A204.1 (cell line): ENCODE data around the gene CISH.

Experiments used
- FAIRE-seq: peaks from 2 replicates; lab custom pipeline; 2012; peaks lifted over from hg19 to GRCh38; lab: Jason Lieb, UNC

Gene CISH

GRCh38 chr3:50612234-50612882 lies 784 bp upstream of the CISH start:
- FAIRE-seq = no peak

- FAIRE-seq = no peak
Measured at GRCh38 chr3:50610992-50611463, 546 bp downstream of the CISH start.

DNA sequence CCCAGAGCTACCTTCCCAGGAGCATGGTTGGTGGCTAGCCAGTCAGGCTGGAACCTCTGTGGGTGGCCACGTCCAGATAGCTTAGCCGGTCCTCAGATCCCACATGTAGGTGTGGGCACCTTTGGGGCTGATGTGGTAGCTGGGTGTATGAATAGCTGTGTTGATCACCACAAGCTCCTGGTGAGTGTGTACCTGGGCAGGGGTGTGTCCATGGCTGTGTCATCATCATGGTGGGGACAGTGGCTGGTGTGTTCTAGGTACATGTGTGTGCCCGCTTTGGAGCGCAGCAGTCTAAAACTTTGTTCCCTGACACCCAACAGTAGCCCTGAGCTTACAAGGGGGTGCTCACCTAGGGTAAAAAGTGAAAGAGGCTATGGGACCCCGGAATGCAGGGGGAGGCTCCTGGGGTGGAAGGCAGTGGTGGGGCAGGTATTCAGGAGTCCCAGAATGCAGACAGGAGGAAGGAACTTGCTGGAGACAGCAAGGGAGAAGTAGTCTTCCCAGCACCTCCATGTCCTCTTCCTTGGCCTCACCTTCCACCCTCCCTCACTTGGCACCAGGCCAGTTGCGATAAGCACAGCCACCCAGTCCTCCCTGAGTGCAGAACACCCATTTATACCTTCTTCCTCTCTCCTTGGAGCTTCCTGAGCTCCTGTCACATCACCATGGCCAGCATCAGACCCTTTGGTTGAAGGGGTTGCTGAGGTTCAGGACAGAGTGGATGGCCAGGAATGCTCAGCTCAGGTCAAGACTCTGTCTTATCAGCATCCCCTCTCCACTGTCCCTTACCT lies 1.2 kb downstream of the CISH start:
- FAIRE-seq = no peak

DNA sequence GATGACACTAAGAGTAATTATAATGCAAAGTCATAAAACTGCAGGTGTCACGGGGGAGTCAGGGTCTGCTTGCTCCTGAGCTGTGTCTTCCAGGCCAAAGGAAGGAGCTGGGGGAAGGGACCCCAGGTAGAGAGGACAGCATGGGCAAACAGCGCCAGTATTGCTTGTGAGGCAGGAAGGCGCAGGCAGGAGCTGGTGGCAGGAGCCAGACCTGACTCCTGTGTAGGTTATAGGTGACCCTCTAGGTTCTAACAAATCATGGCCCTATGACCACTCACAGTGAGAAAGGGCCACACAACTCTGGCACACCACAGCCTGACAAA lies 1.9 kb downstream of the CISH start:
- FAIRE-seq = no peak

- FAIRE-seq = no peak
Measured at GRCh38 chr3:50609071-50609762, 2.4 kb downstream of the CISH start.

- no peak for FAIRE-seq
Measured at GRCh38 chr3:50608278-50608677, 3.3 kb downstream of the CISH start.

DNA sequence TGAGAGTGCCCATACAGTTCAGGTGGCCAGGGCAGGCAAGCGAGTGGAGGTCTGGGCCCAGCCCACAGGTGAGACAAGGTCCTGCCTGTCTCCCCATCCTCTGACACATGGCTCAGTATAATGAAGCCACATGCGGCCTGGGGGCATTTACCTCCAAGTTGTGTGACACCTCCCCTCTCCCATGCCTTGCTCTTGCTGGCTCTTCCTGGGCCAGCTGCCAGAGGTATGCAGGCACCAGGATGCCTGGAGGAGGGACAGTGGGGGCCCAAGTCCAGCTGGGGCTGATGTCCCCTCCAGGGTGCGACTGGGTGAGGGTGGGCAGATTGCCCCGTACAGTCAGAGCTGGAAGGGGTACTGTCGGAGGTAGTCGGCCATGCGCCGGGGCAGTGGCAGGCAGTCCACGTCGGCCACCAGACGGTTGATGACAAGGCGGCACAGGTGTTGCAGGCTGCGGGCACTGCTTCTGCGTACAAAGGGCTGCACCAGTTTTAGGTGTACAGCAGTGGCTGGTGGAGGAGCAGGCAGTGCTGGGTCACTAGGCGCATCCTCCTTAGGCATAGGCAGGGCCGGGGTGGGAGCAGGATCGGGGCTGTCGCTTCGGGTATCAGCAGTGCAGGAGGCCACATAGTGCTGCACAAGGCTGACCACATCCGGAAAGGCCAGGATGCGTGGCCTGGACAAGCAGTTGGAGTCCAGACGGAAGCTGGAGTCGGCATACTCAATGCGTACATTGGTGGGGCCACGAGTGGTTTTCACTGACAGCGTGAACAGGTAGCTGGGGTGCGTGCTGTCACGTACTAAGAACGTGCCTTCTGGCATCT lies 4.1 kb downstream of the CISH start:
- no peak for FAIRE-seq

- no peak for FAIRE-seq
Measured at GRCh38 chr3:50606596-50606995, 5.0 kb downstream of the CISH start.

- no peak for FAIRE-seq
Measured at GRCh38 chr3:50605901-50606326, 5.7 kb downstream of the CISH start.

- FAIRE-seq = no peak
Measured at GRCh38 chr3:50604628-50605588, 6.7 kb downstream of the CISH start.

DNA sequence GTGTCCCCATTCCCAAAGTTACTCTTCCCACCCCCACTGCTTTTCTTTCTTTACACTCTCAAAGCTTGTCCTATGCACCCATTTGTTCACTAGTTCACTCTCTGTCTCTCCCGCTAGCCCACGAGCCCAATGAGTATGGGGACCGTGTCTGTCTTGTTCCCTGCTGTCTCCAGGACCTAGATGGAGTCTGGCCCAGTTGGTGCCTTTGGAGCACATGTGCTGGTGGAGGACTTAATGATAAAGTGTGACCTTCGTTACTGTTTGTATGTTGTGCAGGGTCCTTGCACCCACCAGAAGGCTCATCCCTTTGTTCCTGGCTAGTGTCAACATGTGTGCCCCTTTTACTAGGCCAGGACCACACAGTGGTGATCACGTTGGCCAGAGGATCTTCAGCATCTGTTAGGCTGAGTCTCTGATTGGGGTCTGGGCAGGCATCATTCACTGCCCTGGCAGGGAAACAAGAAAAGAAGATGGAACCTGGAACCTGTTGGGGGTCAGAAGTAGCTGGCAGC lies 7.4 kb downstream of the CISH start:
- no peak for FAIRE-seq

DNA sequence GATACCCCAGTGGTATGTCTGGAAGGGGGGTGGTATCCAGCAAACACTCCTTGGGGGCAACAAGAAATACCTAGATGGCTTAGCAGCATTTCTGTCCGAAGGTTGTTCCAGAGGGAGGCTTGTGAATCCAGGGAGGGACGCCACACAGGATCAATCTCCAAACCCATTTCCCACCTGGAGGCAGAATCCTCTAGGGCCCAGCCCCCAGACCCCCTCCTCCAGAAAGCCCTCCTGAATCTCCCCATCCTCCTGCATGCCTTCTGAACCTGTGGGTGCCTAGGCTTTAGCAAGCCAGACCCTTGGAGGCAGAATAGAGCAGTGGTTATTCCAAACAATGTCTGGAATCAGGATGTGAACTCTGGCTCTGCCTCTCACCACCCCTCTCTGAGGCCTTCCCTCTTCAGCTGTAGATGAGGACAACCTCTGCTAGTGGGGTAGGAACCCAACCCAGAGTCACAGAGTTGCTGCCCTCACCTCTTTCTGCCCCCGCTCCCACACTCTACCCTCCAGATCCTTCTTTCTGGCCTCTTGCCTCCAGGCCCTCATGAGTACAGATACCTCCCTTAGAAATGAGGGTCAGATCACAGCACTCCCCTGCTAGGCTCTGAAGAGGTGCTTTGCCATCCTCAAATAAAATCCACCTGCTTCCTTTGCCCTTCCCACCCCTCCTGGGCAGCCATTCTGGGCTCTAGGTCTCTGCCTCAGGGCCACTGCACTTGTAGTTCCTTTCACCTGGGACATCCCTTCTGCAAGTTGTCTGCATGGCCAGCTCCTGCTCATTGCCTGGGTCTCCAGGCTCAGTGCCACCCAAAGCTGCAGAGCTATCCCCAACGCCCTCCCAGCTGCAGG lies 8.1 kb downstream of the CISH start:
- no peak for FAIRE-seq

GRCh38 chr3:50602595-50603191 lies 8.9 kb downstream of the CISH start:
- FAIRE-seq = no peak

- FAIRE-seq = no peak
Measured at GRCh38 chr3:50600841-50601591, 10.6 kb downstream of the CISH start.

- FAIRE-seq = no peak
Measured at GRCh38 chr3:50600141-50600753, 11.3 kb downstream of the CISH start.

DNA sequence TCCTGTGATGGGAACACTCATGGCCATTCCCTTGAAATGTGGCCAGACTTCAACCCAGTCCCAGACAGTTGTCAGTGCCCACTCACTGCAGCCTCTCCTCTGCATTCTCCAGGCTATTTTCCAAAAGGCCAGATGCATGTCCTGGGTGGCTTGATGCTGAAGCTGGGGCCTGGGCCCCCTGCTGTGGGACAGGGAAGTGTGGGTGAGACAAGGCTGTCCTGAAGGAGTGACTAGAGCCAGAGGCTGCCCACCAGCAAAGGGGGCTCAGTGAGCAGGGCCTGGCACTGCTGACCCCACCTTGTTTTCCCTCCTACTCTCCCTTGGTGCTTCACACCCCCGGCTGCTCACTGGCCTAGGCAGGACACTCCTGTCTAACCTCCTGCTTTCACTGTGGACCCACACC lies 11.9 kb downstream of the CISH start:
- no peak for FAIRE-seq

DNA sequence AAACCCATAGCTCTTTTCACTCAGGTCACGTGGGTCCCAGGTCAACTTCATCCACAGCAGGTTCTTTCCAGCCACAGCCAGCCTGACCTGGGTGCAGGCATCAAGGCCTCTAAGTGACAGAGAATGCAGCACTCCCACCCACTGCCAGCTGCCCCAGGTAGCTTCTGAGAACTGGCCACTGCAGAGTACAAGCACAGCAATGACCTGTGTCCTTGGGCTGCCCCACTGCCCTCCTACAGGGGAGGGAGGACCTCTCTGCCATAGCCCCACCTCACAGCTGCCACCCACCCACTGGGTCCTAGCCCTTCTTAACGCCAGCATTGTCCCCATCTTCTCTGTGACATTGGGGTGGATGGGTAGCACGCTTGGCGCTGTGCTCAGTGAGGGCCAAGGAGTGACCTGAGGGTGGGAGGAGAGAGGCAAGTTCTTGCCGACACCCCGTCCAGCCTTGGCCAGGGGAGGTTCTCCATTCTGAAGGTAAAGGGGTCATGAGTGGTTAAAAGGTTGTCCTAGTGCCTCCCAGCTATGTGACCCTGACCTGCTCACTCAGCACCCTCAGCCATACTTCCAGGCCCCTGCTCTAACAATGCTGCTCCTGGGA lies 12.4 kb downstream of the CISH start:
- no peak for FAIRE-seq

DNA sequence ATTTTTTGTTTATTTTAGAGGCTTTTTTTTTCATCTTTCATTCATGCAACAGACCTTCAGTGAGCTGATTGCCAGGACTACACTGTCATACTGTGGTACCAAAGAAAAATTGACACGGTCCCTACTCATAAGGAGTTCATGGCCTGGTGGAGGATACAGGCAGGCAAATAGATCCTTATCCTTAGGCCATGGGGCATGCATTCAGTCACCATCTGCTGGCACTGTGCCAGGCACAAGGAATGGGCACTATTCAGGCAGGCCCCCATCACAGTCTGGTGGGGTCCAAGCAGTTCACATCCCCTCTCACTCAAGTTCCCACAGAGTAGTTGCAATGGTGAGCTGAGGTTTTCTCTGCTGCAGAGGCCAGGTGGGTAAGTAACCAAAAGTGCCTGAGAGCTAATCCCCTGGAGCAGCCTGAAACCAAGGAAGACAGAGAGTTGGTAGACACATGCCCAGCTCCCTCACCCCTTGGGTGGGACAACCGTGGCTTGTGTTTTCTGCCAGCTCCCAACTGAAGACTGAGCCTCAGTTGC lies 17.3 kb downstream of the CISH start:
- no peak for FAIRE-seq
